ENCODE data around the gene FAM89B.

The FAM89B gene

DNA sequence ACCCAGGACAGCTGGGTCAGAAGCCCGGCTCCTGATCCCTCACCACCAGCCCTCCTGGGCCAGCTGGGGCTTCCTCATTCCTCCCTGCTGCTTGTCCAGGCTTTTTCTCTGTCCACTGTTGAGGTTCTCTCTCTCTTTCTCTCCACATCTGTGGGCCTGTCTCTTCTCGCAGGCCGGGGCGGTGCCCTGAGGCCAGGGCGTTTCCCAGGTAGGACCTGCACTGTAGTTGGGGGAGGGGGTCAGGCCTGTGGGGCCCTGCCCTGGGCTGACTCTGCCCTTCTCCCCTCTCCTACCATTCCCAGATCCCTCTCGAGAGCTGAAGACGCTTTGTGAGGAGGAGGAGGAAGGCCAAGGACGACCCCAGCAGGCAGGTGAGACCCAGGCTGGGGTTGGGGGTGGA lies 8.4 kb downstream of the FAM89B start:
- no peak overlapping the region for H3K4me3 ChIP-seq (ENCODE audit: low read depth, low read length)
- TF ChIP-seq, protein P1, sequence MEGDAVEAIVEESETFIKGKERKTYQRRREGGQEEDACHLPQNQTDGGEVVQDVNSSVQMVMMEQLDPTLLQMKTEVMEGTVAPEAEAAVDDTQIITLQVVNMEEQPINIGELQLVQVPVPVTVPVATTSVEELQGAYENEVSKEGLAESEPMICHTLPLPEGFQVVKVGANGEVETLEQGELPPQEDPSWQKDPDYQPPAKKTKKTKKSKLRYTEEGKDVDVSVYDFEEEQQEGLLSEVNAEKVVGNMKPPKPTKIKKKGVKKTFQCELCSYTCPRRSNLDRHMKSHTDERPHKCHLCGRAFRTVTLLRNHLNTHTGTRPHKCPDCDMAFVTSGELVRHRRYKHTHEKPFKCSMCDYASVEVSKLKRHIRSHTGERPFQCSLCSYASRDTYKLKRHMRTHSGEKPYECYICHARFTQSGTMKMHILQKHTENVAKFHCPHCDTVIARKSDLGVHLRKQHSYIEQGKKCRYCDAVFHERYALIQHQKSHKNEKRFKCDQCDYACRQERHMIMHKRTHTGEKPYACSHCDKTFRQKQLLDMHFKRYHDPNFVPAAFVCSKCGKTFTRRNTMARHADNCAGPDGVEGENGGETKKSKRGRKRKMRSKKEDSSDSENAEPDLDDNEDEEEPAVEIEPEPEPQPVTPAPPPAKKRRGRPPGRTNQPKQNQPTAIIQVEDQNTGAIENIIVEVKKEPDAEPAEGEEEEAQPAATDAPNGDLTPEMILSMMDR (IDR thresholded peaks at IDR 0.05; ENCODE audit: control insufficient read depth, extremely low read depth, insufficient read depth), result no peak
- DNase-seq (ENCODE audit: low read depth), result no peak

DNA sequence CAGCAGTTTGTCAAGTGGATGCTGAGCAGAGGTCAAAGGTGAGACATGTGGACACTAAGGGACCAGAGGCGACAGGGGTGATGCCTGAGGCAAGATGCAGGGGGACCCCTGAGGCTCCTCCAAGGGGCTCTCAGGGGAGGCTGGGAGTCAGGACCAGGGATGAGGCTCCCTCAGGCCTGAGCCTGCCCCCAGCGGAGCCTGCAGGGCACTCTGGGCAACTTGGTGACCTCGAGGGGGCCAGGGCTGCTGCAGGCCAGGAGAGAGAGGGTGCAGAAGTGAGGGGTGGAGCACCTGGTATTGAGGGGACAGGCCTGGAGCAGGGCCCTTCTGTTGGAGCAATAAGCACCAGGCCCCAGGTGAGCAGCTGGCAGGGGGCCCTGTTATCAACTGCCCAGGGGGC lies 9.6 kb downstream of the FAM89B start:
- H3K4me3 ChIP-seq (ENCODE audit: low read depth, low read length), result no peak overlapping the region
- TF ChIP-seq, protein P1 (IDR thresholded peaks at IDR 0.05; ENCODE audit: control insufficient read depth, extremely low read depth, insufficient read depth), result no peak
- no peak for DNase-seq (ENCODE audit: low read depth)

DNA sequence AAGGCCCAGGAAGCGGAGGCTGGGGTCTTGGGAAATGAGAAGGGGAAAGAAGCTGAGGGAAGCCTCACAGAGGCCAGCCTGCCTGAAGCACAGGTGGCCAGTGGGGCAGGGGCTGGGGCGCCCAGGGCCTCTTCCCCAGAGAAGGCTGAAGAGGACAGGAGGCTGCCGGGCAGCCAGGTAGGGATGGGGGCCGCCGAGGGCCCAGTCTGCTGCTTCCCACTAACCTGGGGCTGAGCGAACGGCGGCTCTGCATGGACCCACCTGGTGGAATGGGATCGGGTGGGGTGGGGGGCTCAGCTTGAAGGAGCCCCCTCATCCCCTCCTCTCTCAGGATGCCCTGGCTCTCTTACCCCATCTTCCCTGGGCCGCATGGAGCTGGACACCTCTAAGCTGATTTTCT lies 11.3 kb downstream of the FAM89B start:
- TF ChIP-seq, protein P1 (IDR thresholded peaks at IDR 0.05; ENCODE audit: control insufficient read depth, extremely low read depth, insufficient read depth), result no peak
- no peak overlapping the region for H3K4me3 ChIP-seq (ENCODE audit: low read depth, low read length)
- no peak for DNase-seq (ENCODE audit: low read depth)

DNA sequence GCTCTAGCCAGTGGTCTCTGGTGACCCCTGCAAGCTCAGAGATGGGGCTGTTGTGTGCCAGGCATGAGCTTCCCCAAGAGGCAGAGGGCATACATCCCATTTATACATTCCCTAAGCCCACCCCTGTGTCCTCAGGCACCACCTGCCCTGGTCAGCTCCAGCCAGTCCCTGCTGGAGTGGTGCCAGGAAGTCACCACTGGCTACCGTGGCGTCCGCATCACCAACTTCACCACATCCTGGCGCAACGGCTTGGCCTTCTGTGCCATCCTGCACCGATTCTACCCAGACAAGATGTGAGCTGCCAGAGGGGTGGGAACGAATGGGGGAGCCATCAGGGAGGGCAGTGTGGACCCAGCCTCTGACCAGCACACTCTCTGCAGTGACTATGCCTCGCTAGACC lies 11.8 kb downstream of the FAM89B start:
- no peak for DNase-seq (ENCODE audit: low read depth)
- no peak overlapping the region for H3K4me3 ChIP-seq (ENCODE audit: low read depth, low read length)
- TF ChIP-seq, protein P1 (IDR thresholded peaks at IDR 0.05; ENCODE audit: control insufficient read depth, extremely low read depth, insufficient read depth), result no peak

DNA sequence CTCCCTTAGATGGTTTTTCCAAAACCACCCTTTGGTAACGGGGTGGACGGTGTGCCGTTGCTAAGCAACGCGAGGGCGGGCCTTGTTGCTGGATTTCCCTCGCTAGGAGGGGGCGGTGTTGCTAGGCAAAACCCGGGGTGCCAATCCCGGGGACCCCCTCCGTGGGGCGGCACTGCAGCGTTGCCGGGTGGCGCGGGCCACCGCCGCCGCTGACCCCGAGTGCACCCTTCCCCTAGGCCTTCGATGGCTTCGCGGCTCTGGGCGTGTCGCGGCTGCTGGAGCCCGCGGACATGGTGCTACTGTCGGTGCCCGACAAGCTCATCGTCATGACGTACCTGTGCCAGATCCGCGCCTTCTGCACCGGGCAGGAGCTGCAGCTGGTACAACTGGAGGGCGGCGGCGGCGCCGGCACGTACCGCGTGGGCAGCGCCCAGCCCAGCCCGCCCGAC lies 12.4 kb downstream of the FAM89B start:
- H3K4me3 ChIP-seq (ENCODE audit: low read depth, low read length), result no peak overlapping the region
- TF ChIP-seq, protein P1 (IDR thresholded peaks at IDR 0.05; ENCODE audit: control insufficient read depth, extremely low read depth, insufficient read depth), result no peak
- no peak for DNase-seq (ENCODE audit: low read depth)

DNA sequence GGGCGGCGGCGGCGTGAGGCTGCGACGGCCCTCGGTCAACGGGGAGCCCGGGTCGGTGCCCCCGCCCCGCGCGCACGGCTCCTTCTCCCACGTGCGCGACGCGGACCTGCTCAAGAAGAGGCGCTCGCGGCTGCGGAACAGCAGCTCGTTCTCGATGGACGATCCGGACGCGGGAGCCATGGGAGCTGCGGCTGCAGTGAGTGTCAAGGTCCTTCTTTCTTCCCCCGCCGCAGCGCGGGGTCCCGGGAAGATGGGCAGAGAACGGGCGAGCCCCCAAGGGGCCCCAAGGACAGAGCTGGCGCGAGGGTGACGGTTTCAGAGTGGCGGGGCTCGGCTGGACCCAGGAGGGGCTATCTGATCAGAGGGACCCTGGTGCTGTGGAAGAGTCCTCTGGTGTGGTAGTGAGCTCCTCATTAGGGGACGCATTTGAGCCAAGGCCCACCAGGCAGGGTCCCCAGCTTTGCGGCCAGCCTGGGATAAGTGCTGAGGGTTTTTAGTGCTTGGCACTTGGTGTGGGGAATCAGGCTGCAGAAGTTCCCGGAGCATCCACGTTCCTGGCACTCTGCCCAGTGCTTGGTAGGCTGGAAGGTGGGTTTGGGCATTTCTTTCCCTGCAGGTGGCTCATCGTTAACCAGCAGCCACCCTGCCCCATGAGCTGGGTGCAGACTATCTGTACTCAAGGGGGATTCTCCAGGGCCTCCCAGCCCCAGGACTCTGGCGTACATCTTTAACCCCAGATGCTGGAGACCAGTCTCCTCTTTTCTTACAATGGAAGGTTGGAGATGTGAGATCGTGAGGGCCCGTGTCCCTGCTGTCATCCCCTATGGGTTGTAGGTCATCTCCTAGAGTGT lies 13.3 kb downstream of the FAM89B start:
- no peak overlapping the region for H3K4me3 ChIP-seq (ENCODE audit: low read depth, low read length)
- TF ChIP-seq, protein P1 (IDR thresholded peaks at IDR 0.05; ENCODE audit: control insufficient read depth, extremely low read depth, insufficient read depth), result no peak
- no peak for DNase-seq (ENCODE audit: low read depth)

DNA sequence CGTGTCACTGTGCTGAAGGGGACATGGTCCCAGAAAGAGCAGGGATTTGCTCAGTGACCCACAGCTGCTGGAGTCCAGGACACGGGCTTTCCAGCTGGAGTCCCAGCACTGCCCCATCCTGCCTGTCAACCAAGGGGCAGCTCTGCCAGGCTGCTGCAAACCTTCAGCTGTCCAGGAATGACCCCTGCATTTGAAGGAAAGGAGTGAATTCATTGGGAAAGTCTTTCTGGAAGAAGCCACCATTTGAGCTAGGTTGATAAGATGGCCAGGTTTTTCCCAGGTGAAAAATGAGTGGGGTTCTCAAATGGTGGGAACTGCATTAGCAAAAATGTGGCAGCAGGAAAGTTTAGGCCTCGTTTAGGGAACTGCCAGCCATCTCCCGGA lies 13.9 kb downstream of the FAM89B start:
- TF ChIP-seq, protein P1 (IDR thresholded peaks at IDR 0.05; ENCODE audit: control insufficient read depth, extremely low read depth, insufficient read depth), result no peak
- DNase-seq (ENCODE audit: low read depth), result no peak
- H3K4me3 ChIP-seq (ENCODE audit: low read depth, low read length), result no peak overlapping the region

Data from LNCaP clone FGC (cell line).